GM12878 (cell line): ENCODE measurements around the gene MACROD2. TPM values are rescaled to one million over a fixed set of nuclear protein-coding genes. Genes with fewer than 3 reads are reported as not detected.

Experiments used
- ATAC-seq: fragments of 200-7000 bp; cut with Tn5 transposase; 3 replicates; pipeline ENCODE4 v1.9.1; 2020; ENCODE audit warnings: mild to moderate bottlenecking, moderate library complexity
- BruUV-seq: library from RNA; stranded (reverse); fragments of 400-500 nt; replicated peaks from 2 replicates; lab custom pipeline; 2021; lab: Mats Ljungman, UMichigan
- CTCF ChIA-PET: fragments of 300-600 bp; sonication (Branson Sonifier 250); formaldehyde crosslinking; extraction: SDS; loops from one replicate; lab custom pipeline; 2021; ENCODE audit warnings: inconsistent platforms; lab: Yijun Ruan, JAX
- POLR2A ChIA-PET: fragments of 350-600 bp; formaldehyde crosslinking; extraction: SDS; loops from one replicate; lab custom pipeline; 2021; ENCODE audit warnings: inconsistent platforms; lab: Charles Lee
- RAD21 ChIA-PET: fragments of 300-600 bp; sonication (Branson Sonifier 250); formaldehyde crosslinking; loops from one replicate; lab custom pipeline; 2023; ENCODE audit warnings: antibody characterized with exemption; ENCODE audit not compliant: unreplicated experiment; lab: Charles Lee
- SMC1A ChIA-PET: fragments of 300-600 bp; sonication (Branson Sonifier 250); formaldehyde crosslinking; loops from one replicate; lab custom pipeline; 2023; ENCODE audit not compliant: unreplicated experiment, uncharacterized antibody; lab: Charles Lee
- DNase-seq: peaks from one replicate; pipeline ENCODE4 v3.0.0-alpha.2; 2011; ENCODE audit warnings: low read depth, low spot score
- FAIRE-seq: peaks from 3 replicates; lab custom pipeline; 2011; peaks lifted over from hg19 to GRCh38; lab: Jason Lieb, UNC
- H2AFZ ChIP-seq: 2 replicates; pipeline ENCODE4 v1.6.0; 2011; ENCODE audit warnings: low read depth, low read length, control low read depth; ENCODE audit not compliant: control insufficient read depth
- H3K27ac ChIP-seq: 2 replicates; pipeline ENCODE4 v1.5.1; 2011; ENCODE audit warnings: control low read depth; ENCODE audit not compliant: control insufficient read depth, insufficient read depth
- H3K27me3 ChIP-seq, 2 experiments: replicated peaks in 1 of 2; 2 replicates each; pipeline versions ENCODE4 v1.6.0 to v1.6.1; 2011; ENCODE audit warnings: low read length in 1 of 2; ENCODE audit not compliant: control insufficient read depth in 2 of 2, insufficient read depth in 2 of 2
- H3K36me3 ChIP-seq, 2 experiments: 2 replicates each; pipeline ENCODE4 v1.5.1; 2011; ENCODE audit warnings: low read length in 1 of 2; ENCODE audit not compliant: control insufficient read depth in 2 of 2, insufficient read depth in 2 of 2
- H3K4me1 ChIP-seq: 2 replicates; pipeline ENCODE4 v1.6.1; 2011; ENCODE audit warnings: mild to moderate bottlenecking, low read length, moderate library complexity, mixed read lengths; ENCODE audit not compliant: control insufficient read depth, insufficient read depth
- H3K4me2 ChIP-seq: 2 replicates; pipeline ENCODE4 v1.6.0; 2011; ENCODE audit warnings: control low read depth; ENCODE audit not compliant: control insufficient read depth, insufficient read depth
- H3K4me3 ChIP-seq: fragments of 200-600 bp; sonication (generic); 2 replicates; pipeline ENCODE4 v1.5.1; 2016
- H3K79me2 ChIP-seq: 2 replicates; pipeline ENCODE4 v1.6.0; 2011; ENCODE audit warnings: low read length; ENCODE audit not compliant: control insufficient read depth, insufficient read depth
- H3K9ac ChIP-seq: 2 replicates; pipeline ENCODE4 v1.8.0; 2011; ENCODE audit warnings: low read length, control low read depth, mixed read lengths; ENCODE audit not compliant: control insufficient read depth, insufficient read depth
- H3K9me3 ChIP-seq: replicated peaks from 3 replicates; pipeline ENCODE4 v1.5.1; 2011; ENCODE audit warnings: mild to moderate bottlenecking, low read length; ENCODE audit not compliant: control insufficient read depth, insufficient read depth
- H4K20me1 ChIP-seq: 2 replicates; pipeline ENCODE4 v1.6.0; 2011; ENCODE audit not compliant: control insufficient read depth, insufficient read depth
- CTCF ChIP-seq, 3 experiments: IDR thresholded peaks in 2 of 3; conservative IDR thresholded peaks in 1 of 3; 2 replicates each; pipeline ENCODE4 v1.5.1; 2011; ENCODE audit warnings: low read depth in 3 of 3, low read length in 3 of 3, mild to moderate bottlenecking in 3 of 3, control low read depth in 2 of 3, moderate library complexity in 2 of 3, inconsistent platforms in 1 of 3, mixed read lengths in 1 of 3; ENCODE audit not compliant: control insufficient read depth in 2 of 3, insufficient read depth in 1 of 3; ENCODE audit errors: extremely low read depth in 1 of 3
- EED ChIP-seq: sonication (generic); IDR thresholded peaks from 2 replicates; pipeline ENCODE4 v1.6.1; 2016; ENCODE audit warnings: antibody characterized with exemption, low read depth
- HCFC1 ChIP-seq: fragments of 150-350 bp; IDR thresholded peaks from 2 replicates; pipeline ENCODE4 v1.6.1; 2014; ENCODE audit warnings: low read length
- HDAC6 ChIP-seq: fragments of 200-600 bp; sonication (generic); IDR thresholded peaks from one replicate; pipeline ENCODE4 v1.8.0; 2017; ENCODE audit warnings: antibody characterized with exemption; ENCODE audit not compliant: unreplicated experiment
- JUND ChIP-seq: IDR thresholded peaks from 2 replicates; pipeline ENCODE4 v1.6.1; 2012; ENCODE audit warnings: low read depth, mild to moderate bottlenecking, low read length, improper control_type of control experiment, moderate library complexity
- LARP7 ChIP-seq: fragments of 450-650 bp; IDR thresholded peaks from 2 replicates; pipeline ENCODE4 v1.6.1; 2017; ENCODE audit warnings: mild to moderate bottlenecking
- MAX ChIP-seq: IDR thresholded peaks from 2 replicates; pipeline ENCODE4 v1.6.1; 2012; ENCODE audit warnings: low read depth, low read length, improper control_type of control experiment
- MEF2B ChIP-seq: fragments of 450-650 bp; IDR thresholded peaks from 2 replicates; pipeline ENCODE4 v1.6.1; 2018; ENCODE audit warnings: mild to moderate bottlenecking, moderate library complexity; ENCODE audit not compliant: partially characterized antibody, poor library complexity, severe bottlenecking
- MLLT1 ChIP-seq: fragments of 450-650 bp; IDR thresholded peaks from 2 replicates; pipeline ENCODE4 v1.6.1; 2016; ENCODE audit warnings: mild to moderate bottlenecking
- NFXL1 ChIP-seq: fragments of 450-650 bp; IDR thresholded peaks from 2 replicates; pipeline ENCODE4 v1.6.1; 2017; ENCODE audit warnings: antibody characterized with exemption, mild to moderate bottlenecking, borderline replicate concordance
- NR2F1 ChIP-seq: fragments of 450-650 bp; conservative IDR thresholded peaks from 2 replicates; pipeline ENCODE4 v1.6.1; 2017; ENCODE audit warnings: mild to moderate bottlenecking
- PML ChIP-seq: IDR thresholded peaks from 2 replicates; pipeline ENCODE4 v1.6.1; 2012; ENCODE audit warnings: low read length, inconsistent platforms
- POU2F2 ChIP-seq: IDR thresholded peaks from 3 replicates; pipeline ENCODE4 v1.6.1; 2011; ENCODE audit warnings: low read depth, mild to moderate bottlenecking, low read length, borderline replicate concordance
- RFX5 ChIP-seq: IDR thresholded peaks from 2 replicates; pipeline ENCODE4 v1.6.1; 2011; ENCODE audit warnings: low read depth, low read length, improper control_type of control experiment
- SUPT20H ChIP-seq: IDR thresholded peaks from 2 replicates; pipeline ENCODE4 v1.6.1; 2011; ENCODE audit warnings: low read depth, mild to moderate bottlenecking, low read length, moderate library complexity, borderline replicate concordance; ENCODE audit not compliant: control insufficient read depth
- SUZ12 ChIP-seq: fragments of 200-600 bp; sonication (generic); IDR thresholded peaks from one replicate; pipeline ENCODE4 v1.6.1; 2018; ENCODE audit warnings: antibody characterized with exemption, mild to moderate bottlenecking; ENCODE audit not compliant: unreplicated experiment
- WGBS: methylation state at CpG from one replicate; pipeline ENCODE4 v1.1.6; 2016; ENCODE audit warnings: low lambda C conversion rate; ENCODE audit not compliant: insufficient replicate concordance, insufficient coverage; ENCODE audit errors: missing lambda C conversion rate; 5-methylcytosine and 5-hydroxymethylcytosine counted together
- in situ Hi-C: fragments of 300-500 bp; cut with MboI; formaldehyde crosslinking; loops from 9 replicates; pipeline ENCODE4 v1.14.3; 2018; ENCODE audit warnings: mixed read lengths
- intact Hi-C: fragments of 100-400 bp; cut with micrococcal nuclease; formaldehyde crosslinking; loops from one replicate; pipeline ENCODE4 v1.14.2; 2022; ENCODE audit not compliant: unreplicated experiment
- polyA plus RNA-seq, 11 experiments: library from polyadenylated mRNA; depleted of rRNA in 4 of 11; unstranded in 6 of 11; stranded (reverse) in 5 of 11; fragments of >200 nt; fragmentation: Nextera tagmentation in 4 of 11; fragmentation: Illumina TruSeq in 1 of 11; extraction: Ambion mirVana in 4 of 11; extraction: Trizol in 1 of 11; gene quantifications; 1 replicate in 1 of 11; 2 replicates in 10 of 11; pipeline versions ENCODE4 v1.2.1 to v1.2.3, GENCODE V29; 2011 to 2016; ENCODE audit warnings: inconsistent platforms in 2 of 11, missing spikeins in 2 of 11, low read depth in 1 of 11
- total RNA-seq, 4 experiments: library from RNA; depleted of rRNA in 3 of 4; stranded (reverse); fragments of >200 nt in 3 of 4; fragmentation: Illumina TruSeq in 1 of 4; extraction: Trizol in 1 of 4; gene quantifications; 2 replicates each; pipeline versions ENCODE4 v1.2.1 to v1.2.3, GENCODE V29; 2013 to 2021

Gene MACROD2
- total and polyA plus RNA-seq, 10 of the 15 experiments (the other 5 are each of a cell fraction or from before 2014, with no cell fraction given) = 1.1 to 21.5 (median 2.2) TPM

- Histone ChIP-seq H2AFZ (no peak overlapping the region), H3K36me3 (no peaks in the 10 kb centered on the region), H3K4me2 (no peak overlapping the region), H3K79me2 (no peaks in the 10 kb centered on the region), H3K27me3 (no peaks in the 10 kb centered on the region), H3K9me3 (no peaks in the 10 kb centered on the region), H3K9ac (no peak overlapping the region), H4K20me1 (no peaks in the 10 kb centered on the region), H3K4me1 (peaks cover 4% of the 10 kb centered on the region), H3K4me3 (no peak overlapping the region), H3K27ac (no peak overlapping the region)
- in situ Hi-C loops = loop anchor here (25.0 kb wide), 1 partner anchor 1316 kb away; the partner anchor contains the start of gene FLRT3
- no peak for DNase-seq
- intact Hi-C loops = loop anchor here (1.0 to 5.0 kb wide), 2 partner anchors 386 to 1316 kb away; partner anchors contain the start of gene FLRT3
- no peak for FAIRE-seq
- no peak for TF ChIP-seq RFX5
- no peak for TF ChIP-seq NFXL1
- TF ChIP-seq MAX = no peak
- no peak for TF ChIP-seq CTCF (IDR thresholded peaks at IDR 0.05 in 2 of 3, conservative IDR thresholded peaks at IDR 0.05 in 1 of 3; ENCODE audit: control insufficient read depth in 2 of 3, extremely low read depth in 1 of 3, insufficient read depth in 1 of 3, low read depth in 3 of 3, low read length in 3 of 3)
- TF ChIP-seq HCFC1 = no peak
- no peak for TF ChIP-seq SUPT20H
- TF ChIP-seq JUND = no peak
- no peak for TF ChIP-seq NR2F1
- no peak for TF ChIP-seq MLLT1
- TF ChIP-seq HDAC6 = no peak
- TF ChIP-seq LARP7 = no peak
- no peak for TF ChIP-seq EED
- TF ChIP-seq PML = no peak
- TF ChIP-seq POU2F2 = no peak
- TF ChIP-seq MEF2B = no peak
- TF ChIP-seq SUZ12 = no peak
- CTCF ChIA-PET = interaction anchor here (0.6 to 2.0 kb wide), 17 partner anchors 9 to 1464 kb away, joined by 3 to 9 read pairs (median 4); partner anchors contain the start of gene FLRT3
- ATAC-seq = no peak
- RAD21 ChIA-PET = interaction anchor here (1.0 to 2.3 kb wide), 2 partner anchors 1316 to 1511 kb away, joined by 3 to 15 read pairs; partner anchors contain the start of gene FLRT3
- no TSS peak for BruUV-seq
- SMC1A ChIA-PET = interaction anchor here (0.5 to 1.6 kb wide), 5 partner anchors 9 to 1316 kb away, joined by 3 to 10 read pairs (median 4); partner anchors contain the start of gene FLRT3
- POLR2A ChIA-PET = no interaction called here
- WGBS = 81% methylated on average over 8 of the region's 8 CpGs
These were observed 1658.3 kb downstream of the MACROD2 start for GRCh38 chr20:15653396-15654207.
